Stimulated activated CD4-positive, alpha-beta T cell treated with anti-CD3 and anti-CD28 coated beads, Interleukin-12 subunit alpha, Interleukin-12 subunit beta, amount 100 ng/mL, for 24 hours (primary cell): ENCODE results near the gene ZNF575.
"Not testable (repeated sequence)": the region's sequence is repeated elsewhere in the genome, so short reads cannot be mapped to it uniquely, and the experiment has no call there.

Experiments
- DNase-seq, 2 experiments: peaks; one replicate each; pipeline ENCODE4 v3.0.0-alpha.2; 2020; ENCODE audit warnings: low read depth in 2 of 2

ZNF575 gene

GRCh38 chr19:43541920-43542650, 9.1 kb downstream of the ZNF575 start:
- DNase-seq, result no peak

- no peak for DNase-seq
Measured at GRCh38 chr19:43544077-43544476, 11.1 kb downstream of the ZNF575 start.

GRCh38 chr19:43545276-43545675, 12.3 kb downstream of the ZNF575 start:
- no peak for DNase-seq

GRCh38 chr19:43545981-43546380, 13.0 kb downstream of the ZNF575 start:
- no peak for DNase-seq

- no peak for DNase-seq
Measured at GRCh38 chr19:43546581-43546980, 13.6 kb downstream of the ZNF575 start.

GRCh38 chr19:43547926-43548325, 14.9 kb downstream of the ZNF575 start:
- DNase-seq, result not testable (repeated sequence)

GRCh38 chr19:43548706-43549105, 15.7 kb downstream of the ZNF575 start:
- DNase-seq, result no peak

- no peak for DNase-seq
Measured at GRCh38 chr19:43551399-43552197, 18.6 kb downstream of the ZNF575 start.

- DNase-seq, result no peak
Measured at GRCh38 chr19:43552198-43552450, 19.1 kb downstream of the ZNF575 start.

GRCh38 chr19:43552616-43553015, 19.6 kb downstream of the ZNF575 start:
- no peak for DNase-seq

- DNase-seq, result no peak
Measured at GRCh38 chr19:43553656-43554055, 20.7 kb downstream of the ZNF575 start.

GRCh38 chr19:43554317-43554895, 21.4 kb downstream of the ZNF575 start:
- no peak for DNase-seq

- peak; percentile 64 to 84 for DNase-seq
Measured at GRCh38 chr19:43555185-43555770, 22.3 kb downstream of the ZNF575 start.

GRCh38 chr19:43560687-43561086, 27.7 kb downstream of the ZNF575 start:
- no peak for DNase-seq

GRCh38 chr19:43561139-43561970, 28.4 kb downstream of the ZNF575 start:
- DNase-seq, result no peak

- no peak for DNase-seq
Measured at GRCh38 chr19:43562226-43562697, 29.3 kb downstream of the ZNF575 start.

GRCh38 chr19:43562698-43563241, 29.8 kb downstream of the ZNF575 start:
- DNase-seq, result peak; percentile 32 to 38

- no peak for DNase-seq
Measured at GRCh38 chr19:43563816-43564457, 30.9 kb downstream of the ZNF575 start.

- no peak for DNase-seq
Measured at GRCh38 chr19:43564800-43565199, 31.8 kb downstream of the ZNF575 start.

- no peak for DNase-seq
Measured at GRCh38 chr19:43569657-43570056, 36.7 kb downstream of the ZNF575 start.
